ENCODE measurements around the gene ZSCAN10.

ZSCAN10 gene

GRCh38 chr16:3045758-3046640, 53.1 kb downstream of the ZSCAN10 start, which contains the start of gene MMP25:
Gene MMP25 (plus strand): TSS chr16:3046561. CDS start chr16:3046918, 357 bp downstream.
- peak within 1 kb of the TSS; percentile 42 for H3K4me3 ChIP-seq (ENCODE audit: low read depth, low read length)

GRCh38 chr16:3044708-3045107, 54.4 kb downstream of the ZSCAN10 start:
- H3K4me2 ChIP-seq (ENCODE audit: low read length): no peak overlapping the region
- no peak overlapping the region for H3K9ac ChIP-seq
- TF ChIP-seq CTCF (IDR thresholded peaks at IDR 0.05): no peak
- H2AFZ ChIP-seq: no peak overlapping the region
- no peaks in the 10 kb centered on the region for H3K79me2 ChIP-seq
- H3K27me3 ChIP-seq (ENCODE audit: control insufficient read depth, insufficient read depth, low read length): peaks cover 9% of the 10 kb centered on the region
- peaks cover 3% of the 10 kb centered on the region for H3K4me1 ChIP-seq
- H3K36me3 ChIP-seq (ENCODE audit: control insufficient read depth, insufficient read depth, low read length): no peaks in the 10 kb centered on the region
- H3K27ac ChIP-seq: no peak overlapping the region
- no peaks in the 10 kb centered on the region for H3K9me3 ChIP-seq (ENCODE audit: control insufficient read depth, low read length)
- no peak overlapping the region for H3K4me3 ChIP-seq (ENCODE audit: low read depth, low read length)

More at GRCh38 chr16:3045758-3046640, 53.1 kb downstream of the ZSCAN10 start, which contains the start of gene MMP25:
- Histone ChIP-seq H3K9me3 (ENCODE audit: control insufficient read depth, low read length) (no peaks in the 10 kb centered on the region), H3K4me1 (peaks cover 3% of the 10 kb centered on the region), H3K27me3 (ENCODE audit: control insufficient read depth, insufficient read depth, low read length) (peaks cover 9% of the 10 kb centered on the region), H2AFZ (peak within 1 kb of the TSS; percentile 60), H3K36me3 (ENCODE audit: control insufficient read depth, insufficient read depth, low read length) (no peaks in the 10 kb centered on the region), H3K27ac (no peak within 1 kb of the TSS), H3K9ac (no peak within 1 kb of the TSS), H3K79me2 (no peaks in the 10 kb centered on the region), H3K4me2 (ENCODE audit: low read length) (peak within 1 kb of the TSS; percentile 66)
- no peak for TF ChIP-seq CTCF (IDR thresholded peaks at IDR 0.05)

- Histone ChIP-seq H3K4me3 (ENCODE audit: low read depth, low read length) (no peak overlapping the region), H3K27ac (no peak overlapping the region), H3K27me3 (ENCODE audit: control insufficient read depth, insufficient read depth, low read length) (peaks cover 9% of the 10 kb centered on the region), H3K36me3 (ENCODE audit: control insufficient read depth, insufficient read depth, low read length) (no peaks in the 10 kb centered on the region), H3K79me2 (no peaks in the 10 kb centered on the region), H2AFZ (no peak overlapping the region), H3K4me1 (peaks cover 3% of the 10 kb centered on the region), H3K9ac (no peak overlapping the region), H3K4me2 (ENCODE audit: low read length) (no peak overlapping the region), H3K9me3 (ENCODE audit: control insufficient read depth, low read length) (no peaks in the 10 kb centered on the region)
- TF ChIP-seq CTCF (IDR thresholded peaks at IDR 0.05): no peak
Measured at GRCh38 chr16:3042376-3042775, 56.7 kb downstream of the ZSCAN10 start.

GRCh38 chr16:3038896-3039295, 60.2 kb downstream of the ZSCAN10 start:
- H3K27ac ChIP-seq: no peak overlapping the region
- H3K4me1 ChIP-seq: no peaks in the 10 kb centered on the region
- H3K9ac ChIP-seq: no peak overlapping the region
- H2AFZ ChIP-seq: no peak overlapping the region
- H3K4me3 ChIP-seq (ENCODE audit: low read depth, low read length): no peak overlapping the region
- H3K36me3 ChIP-seq (ENCODE audit: control insufficient read depth, insufficient read depth, low read length): no peaks in the 10 kb centered on the region
- no peaks in the 10 kb centered on the region for H3K27me3 ChIP-seq (ENCODE audit: control insufficient read depth, insufficient read depth, low read length)
- H3K4me2 ChIP-seq (ENCODE audit: low read length): no peak overlapping the region
- TF ChIP-seq CTCF (IDR thresholded peaks at IDR 0.05): no peak
- no peaks in the 10 kb centered on the region for H3K9me3 ChIP-seq (ENCODE audit: control insufficient read depth, low read length)
- no peaks in the 10 kb centered on the region for H3K79me2 ChIP-seq

Data from parathyroid adenoma (tissue), 2 donors.